Neuronal stem cell (in vitro differentiated cells): ENCODE results near the gene MTHFD1L.
"Not testable (repeated sequence)": the region's sequence is repeated elsewhere in the genome, so short reads cannot be mapped to it uniquely, and the experiment has no call there.

Experiments used
- DNase-seq: peaks from one replicate; pipeline ENCODE4 v3.0.0-alpha.2; 2013; ENCODE audit warnings: low spot score
- H2AFZ ChIP-seq: one replicate; pipeline ENCODE4 v1.6.1; 2013; ENCODE audit warnings: mild to moderate bottlenecking, low read length, inconsistent platforms
- H2AK5ac ChIP-seq: 2 replicates; pipeline ENCODE4 v1.6.1; 2013; ENCODE audit warnings: low read depth, mild to moderate bottlenecking, inconsistent platforms, low read length, moderate library complexity, mixed read lengths
- H2BK120ac ChIP-seq: 2 replicates; pipeline ENCODE4 v1.6.1; 2013; ENCODE audit warnings: low read depth, mild to moderate bottlenecking, inconsistent platforms, low read length, moderate library complexity, mixed read lengths
- H2BK12ac ChIP-seq: one replicate; pipeline ENCODE4 v1.6.1; 2013; ENCODE audit warnings: low read length, inconsistent platforms
- H2BK15ac ChIP-seq: 2 replicates; pipeline ENCODE4 v1.6.1; 2013; ENCODE audit warnings: mild to moderate bottlenecking, low read length, inconsistent platforms, mixed read lengths
- H2BK5ac ChIP-seq: one replicate; pipeline ENCODE4 v1.6.1; 2013; ENCODE audit warnings: inconsistent platforms, mild to moderate bottlenecking, low read length, moderate library complexity
- H3K14ac ChIP-seq: one replicate; pipeline ENCODE4 v1.6.1; 2013; ENCODE audit warnings: low read length, inconsistent platforms
- H3K18ac ChIP-seq: 2 replicates; pipeline ENCODE4 v1.6.1; 2013; ENCODE audit warnings: low read length, inconsistent platforms
- H3K23ac ChIP-seq: 2 replicates; pipeline ENCODE4 v1.6.1; 2013; ENCODE audit warnings: low read depth, mild to moderate bottlenecking, mixed read lengths, low read length, inconsistent platforms; ENCODE audit not compliant: poor library complexity
- H3K27ac ChIP-seq: replicated peaks from 3 replicates; pipeline ENCODE4 v1.5.1; 2013; ENCODE audit warnings: low read length, inconsistent platforms
- H3K27me3 ChIP-seq, 3 experiments: 2 replicates each; pipeline ENCODE4 v1.6.1; 2013; ENCODE audit warnings: low read length in 3 of 3, mild to moderate bottlenecking in 2 of 3, inconsistent platforms in 1 of 3, low read depth in 1 of 3, mixed read lengths in 1 of 3, moderate library complexity in 1 of 3; ENCODE audit not compliant: control insufficient read depth in 3 of 3, insufficient read depth in 3 of 3
- H3K36me3 ChIP-seq, 2 donors: replicated peaks in 1 of 2; 2 replicates each; pipeline ENCODE4 v1.6.1; 2013; ENCODE audit warnings: low read length in 2 of 2; ENCODE audit not compliant: control insufficient read depth in 2 of 2, insufficient read depth in 2 of 2
- H3K4ac ChIP-seq: 2 replicates; pipeline ENCODE4 v1.6.1; 2013; ENCODE audit warnings: inconsistent platforms, mild to moderate bottlenecking, low read length, moderate library complexity
- H3K4me1 ChIP-seq, 2 donors: 1 replicate in 1 of 2; 2 replicates in 1 of 2; pipeline ENCODE4 v1.6.1; 2013; ENCODE audit warnings: low read length in 2 of 2, low read depth in 1 of 2; ENCODE audit not compliant: control insufficient read depth in 2 of 2, insufficient read depth in 1 of 2
- H3K4me2 ChIP-seq: one replicate; pipeline ENCODE4 v1.6.1; 2013; ENCODE audit warnings: mild to moderate bottlenecking, low read length, inconsistent platforms; ENCODE audit not compliant: insufficient read depth, poor library complexity, severe bottlenecking
- H3K4me3 ChIP-seq, 2 donors: 2 replicates each; pipeline ENCODE4 v1.5.1; 2013; ENCODE audit warnings: low read length in 2 of 2, mild to moderate bottlenecking in 2 of 2, inconsistent platforms in 1 of 2, moderate library complexity in 1 of 2
- H3K79me1 ChIP-seq: one replicate; pipeline ENCODE4 v1.6.1; 2013; ENCODE audit warnings: low read depth, mild to moderate bottlenecking, inconsistent platforms, low read length, moderate library complexity
- H3K9ac ChIP-seq: one replicate; pipeline ENCODE4 v1.6.1; 2013; ENCODE audit warnings: mild to moderate bottlenecking, low read depth, low read length, inconsistent platforms; ENCODE audit not compliant: poor library complexity
- H3K9me3 ChIP-seq, 2 donors: replicated peaks in 1 of 2; 2 replicates each; pipeline versions ENCODE3 to v1.6.1; 2013; ENCODE audit warnings: low read length in 2 of 2, mild to moderate bottlenecking in 2 of 2, inconsistent platforms in 1 of 2, low read depth in 1 of 2, mixed read lengths in 1 of 2, moderate library complexity in 1 of 2; ENCODE audit not compliant: control insufficient read depth in 2 of 2, insufficient read depth in 1 of 2
- H4K8ac ChIP-seq: one replicate; pipeline ENCODE4 v1.6.1; 2013; ENCODE audit warnings: low read depth, mild to moderate bottlenecking, inconsistent platforms, low read length, moderate library complexity
- H4K91ac ChIP-seq: one replicate; pipeline ENCODE4 v1.6.1; 2013; ENCODE audit warnings: low read length, low read depth, mild to moderate bottlenecking, inconsistent platforms; ENCODE audit not compliant: poor library complexity
- WGBS, 2 donors: extraction: QIAGEN DNeasy Blood & Tissue Kit; methylation state at CpG; one replicate each; pipeline ENCODE4 v1.1.7; 2013; ENCODE audit warnings: missing lambda C conversion rate in 2 of 2, mixed read lengths in 1 of 2; ENCODE audit not compliant: insufficient read length in 2 of 2, insufficient replicate concordance in 1 of 2; ENCODE audit errors: extremely low coverage in 2 of 2; 5-methylcytosine and 5-hydroxymethylcytosine counted together

MTHFD1L gene

GRCh38 chr6:150857062-150857944, 8.2 kb upstream of the MTHFD1L start:
- Histone ChIP-seq H3K4me3 (no peak overlapping the region), H3K9ac (no peak overlapping the region), H4K8ac (no peak overlapping the region), H3K23ac (no peak overlapping the region), H3K4ac (no peak overlapping the region), H4K91ac (no peak overlapping the region), H3K18ac (no peak overlapping the region), H3K14ac (no peak overlapping the region), H2BK5ac (no peak overlapping the region), H2BK120ac (no peak overlapping the region), H3K4me2 (no peak overlapping the region), H3K9me3 (no peaks in the 10 kb centered on the region), H3K4me1 (peaks cover 0 to 2% of the 10 kb centered on the region in 2 donors), H2BK15ac (no peak overlapping the region), H2AFZ (peak overlapping the region; percentile 1), H2AK5ac (no peak overlapping the region), H3K27me3 (no peaks in the 10 kb centered on the region), H3K79me1 (no peaks in the 10 kb centered on the region), H3K36me3 (peaks cover 0 to 8% of the 10 kb centered on the region in 2 donors), H3K27ac (no peak overlapping the region), H2BK12ac (no peak overlapping the region)
- no peak for DNase-seq
- WGBS, 2 donors: no CpG with 5 or more reads among the region's 7 CpGs

- no peak overlapping the region for H3K9ac ChIP-seq
- H2BK5ac ChIP-seq: no peak overlapping the region
- H3K9me3 ChIP-seq: no peaks in the 10 kb centered on the region
- WGBS, 2 donors: no CpG with 5 or more reads among the region's 2 CpGs
- no peak for DNase-seq
- no peak overlapping the region for H3K4me2 ChIP-seq
- no peak overlapping the region for H4K8ac ChIP-seq
- H3K27ac ChIP-seq: no peak overlapping the region
- no peak overlapping the region for H3K4ac ChIP-seq
- no peak overlapping the region for H2AK5ac ChIP-seq
- no peak overlapping the region for H2BK12ac ChIP-seq
- H3K4me1 ChIP-seq: peaks cover 0 to 2% of the 10 kb centered on the region in 2 donors
- no peak overlapping the region for H2BK15ac ChIP-seq
- H3K23ac ChIP-seq: no peak overlapping the region
- H3K4me3 ChIP-seq: no peak overlapping the region
- H2AFZ ChIP-seq: no peak overlapping the region
- peak overlapping the region; percentile 51 for H3K18ac ChIP-seq
- H3K36me3 ChIP-seq: peaks cover 0 to 8% of the 10 kb centered on the region in 2 donors
- H4K91ac ChIP-seq: no peak overlapping the region
- no peaks in the 10 kb centered on the region for H3K27me3 ChIP-seq
- H3K14ac ChIP-seq: no peak overlapping the region
- no peak overlapping the region for H2BK120ac ChIP-seq
- no peaks in the 10 kb centered on the region for H3K79me1 ChIP-seq
These were observed 7.6 kb upstream of the MTHFD1L start for GRCh38 chr6:150857945-150858308.

GRCh38 chr6:150861448-150862168, 3.9 kb upstream of the MTHFD1L start:
- H3K18ac ChIP-seq, H3K14ac ChIP-seq, DNase-seq, H3K9ac ChIP-seq, H3K4ac ChIP-seq, H2AK5ac ChIP-seq, H3K36me3 ChIP-seq, H3K23ac ChIP-seq, H3K79me1 ChIP-seq, H3K9me3 ChIP-seq, H2BK12ac ChIP-seq, H3K27ac ChIP-seq, H3K4me3 ChIP-seq, H2BK120ac ChIP-seq, H3K4me2 ChIP-seq, H4K91ac ChIP-seq, H3K4me1 ChIP-seq, H2AFZ ChIP-seq, H2BK5ac ChIP-seq, H2BK15ac ChIP-seq, H4K8ac ChIP-seq, H3K27me3 ChIP-seq: not testable (repeated sequence)
- no CpG with 5 or more reads among the region's 8 CpGs for WGBS, 2 donors

- no peaks in the 10 kb centered on the region for H3K27me3 ChIP-seq
- H3K36me3 ChIP-seq: peaks cover 0 to 3% of the 10 kb centered on the region in 2 donors
- H3K4me2 ChIP-seq: no peak overlapping the region
- no peak overlapping the region for H2BK5ac ChIP-seq
- H3K4me3 ChIP-seq: no peak overlapping the region
- no peaks in the 10 kb centered on the region for H3K79me1 ChIP-seq
- peaks cover 1 to 2% of the 10 kb centered on the region in 2 donors for H3K4me1 ChIP-seq
- WGBS, 2 donors: no CpG with 5 or more reads among the region's 7 CpGs
- H2BK15ac ChIP-seq: no peak overlapping the region
- H3K18ac ChIP-seq: no peak overlapping the region
- H4K8ac ChIP-seq: no peak overlapping the region
- no peak overlapping the region for H3K4ac ChIP-seq
- DNase-seq: no peak
- H3K23ac ChIP-seq: no peak overlapping the region
- no peaks in the 10 kb centered on the region for H3K9me3 ChIP-seq
- no peak overlapping the region for H3K27ac ChIP-seq
- no peak overlapping the region for H4K91ac ChIP-seq
- H2BK120ac ChIP-seq: no peak overlapping the region
- H2BK12ac ChIP-seq: no peak overlapping the region
- H3K9ac ChIP-seq: no peak overlapping the region
- H2AK5ac ChIP-seq: no peak overlapping the region
- no peak overlapping the region for H2AFZ ChIP-seq
- H3K14ac ChIP-seq: no peak overlapping the region
These were observed 2.1 kb upstream of the MTHFD1L start for GRCh38 chr6:150863213-150863928.
